IMR-90 (cell line): ENCODE results near the gene NUP93. TPM values are rescaled to one million over a fixed set of nuclear protein-coding genes. Genes with fewer than 3 reads are reported as not detected.

Source experiments
- ATAC-seq: fragments of 200-7000 bp; cut with Tn5 transposase; 2 replicates; pipeline ENCODE4 v1.9.1; 2020; ENCODE audit warnings: low read depth, mild to moderate bottlenecking, moderate library complexity
- BruUV-seq: library from RNA; stranded (reverse); fragments of 400-500 nt; replicated peaks from 2 replicates; lab custom pipeline; 2021; lab: Mats Ljungman, UMichigan
- CTCF ChIA-PET: fragments of 300-600 bp; formaldehyde crosslinking; extraction: SDS; loops from one replicate; lab custom pipeline; 2021; ENCODE audit warnings: antibody characterized with exemption; lab: Yijun Ruan, JAX
- POLR2A ChIA-PET: fragments of 300-600 bp; sonication (Branson Sonifier 250); formaldehyde crosslinking; loops from one replicate; lab custom pipeline; 2022; ENCODE audit warnings: antibody characterized with exemption; ENCODE audit not compliant: unreplicated experiment; lab: Charles Lee
- DNase-seq: peaks from one replicate; pipeline ENCODE4 v3.0.0; 2013
- H2AFZ ChIP-seq: replicated peaks from 2 replicates; pipeline ENCODE3; 2013; ENCODE audit warnings: low read length, mild to moderate bottlenecking; ENCODE audit not compliant: poor library complexity
- H2AK5ac ChIP-seq: 2 replicates; pipeline ENCODE4 v1.6.1; 2013; ENCODE audit warnings: low read depth, low read length, inconsistent platforms
- H2AK9ac ChIP-seq: replicated peaks from 2 replicates; pipeline ENCODE3; 2013; ENCODE audit warnings: mild to moderate bottlenecking, low read depth, low read length, moderate library complexity; ENCODE audit not compliant: poor library complexity
- H2BK120ac ChIP-seq: 2 replicates; pipeline ENCODE4 v1.6.1; 2013; ENCODE audit warnings: low read depth, low read length, inconsistent platforms
- H2BK15ac ChIP-seq: 3 replicates; pipeline ENCODE4 v1.6.1; 2013; ENCODE audit warnings: low read depth, low read length, inconsistent platforms
- H2BK20ac ChIP-seq: 2 replicates; pipeline ENCODE4 v1.6.1; 2013; ENCODE audit warnings: low read depth, mild to moderate bottlenecking, inconsistent platforms, low read length, moderate library complexity
- H2BK5ac ChIP-seq: 2 replicates; pipeline ENCODE4 v1.6.1; 2013; ENCODE audit warnings: mild to moderate bottlenecking, low read depth, low read length, inconsistent platforms; ENCODE audit not compliant: poor library complexity, severe bottlenecking
- H3K14ac ChIP-seq: replicated peaks from 2 replicates; pipeline ENCODE4 v1.6.1; 2013; ENCODE audit warnings: low read depth, low read length, inconsistent platforms
- H3K18ac ChIP-seq: 2 replicates; pipeline ENCODE4 v1.6.1; 2013; ENCODE audit warnings: low read depth, low read length, control low read depth
- H3K23ac ChIP-seq: 2 replicates; pipeline ENCODE4 v1.6.1; 2013; ENCODE audit warnings: low read depth, low read length, inconsistent platforms
- H3K27ac ChIP-seq: 2 replicates; pipeline ENCODE4 v1.5.1; 2013; ENCODE audit warnings: mild to moderate bottlenecking, control low read depth, low read length; ENCODE audit not compliant: insufficient read depth
- H3K27me3 ChIP-seq: 2 replicates; pipeline ENCODE4 v1.6.1; 2013; ENCODE audit warnings: low read length; ENCODE audit not compliant: control insufficient read depth, insufficient read depth
- H3K36me3 ChIP-seq: 2 replicates; pipeline ENCODE4 v1.6.1; 2013; ENCODE audit warnings: low read length, mixed read lengths; ENCODE audit not compliant: control insufficient read depth, insufficient read depth
- H3K4ac ChIP-seq: 2 replicates; pipeline ENCODE4 v1.6.1; 2013; ENCODE audit warnings: low read depth, low read length, inconsistent platforms
- H3K4me1 ChIP-seq: 2 replicates; pipeline ENCODE4 v1.6.1; 2013; ENCODE audit warnings: low read length, mixed read lengths; ENCODE audit not compliant: control insufficient read depth, insufficient read depth
- H3K4me2 ChIP-seq: 2 replicates; pipeline ENCODE4 v1.6.1; 2013; ENCODE audit warnings: low read depth, mild to moderate bottlenecking, control low read depth, low read length, moderate library complexity
- H3K4me3 ChIP-seq: 2 replicates; pipeline ENCODE4 v1.5.1; 2013; ENCODE audit warnings: low read depth, mild to moderate bottlenecking, control low read depth, low read length, moderate library complexity; ENCODE audit not compliant: insufficient read depth
- H3K56ac ChIP-seq: 2 replicates; pipeline ENCODE4 v1.6.1; 2013; ENCODE audit warnings: low read length, inconsistent platforms; ENCODE audit not compliant: insufficient read depth; ENCODE audit errors: extremely low read depth
- H3K79me1 ChIP-seq, 2 experiments: 2 replicates each; pipeline ENCODE4 v1.6.1; 2013; ENCODE audit warnings: low read length in 2 of 2, inconsistent platforms in 1 of 2, low read depth in 1 of 2
- H3K9ac ChIP-seq: 2 replicates; pipeline ENCODE4 v1.6.1; 2013; ENCODE audit warnings: low read depth, low read length, control low read depth
- H3K9me1 ChIP-seq: 2 replicates; pipeline ENCODE4 v1.6.1; 2013; ENCODE audit warnings: low read length, inconsistent platforms; ENCODE audit not compliant: insufficient read depth
- H3K9me3 ChIP-seq: 2 replicates; pipeline ENCODE4 v1.6.1; 2013; ENCODE audit warnings: low read length; ENCODE audit not compliant: control insufficient read depth, insufficient read depth
- H4K20me1 ChIP-seq: 2 replicates; pipeline ENCODE4 v1.6.1; 2013; ENCODE audit warnings: low read length, inconsistent platforms; ENCODE audit not compliant: insufficient read depth
- H4K5ac ChIP-seq: 2 replicates; pipeline ENCODE4 v1.6.1; 2013; ENCODE audit warnings: mild to moderate bottlenecking, low read depth, low read length, control low read depth
- H4K8ac ChIP-seq, 2 experiments: 2 replicates each; pipeline ENCODE4 v1.6.1; 2013; ENCODE audit warnings: low read depth in 2 of 2, low read length in 2 of 2, control low read depth in 1 of 2, inconsistent platforms in 1 of 2
- H4K91ac ChIP-seq: 2 replicates; pipeline ENCODE4 v1.6.1; 2013; ENCODE audit warnings: low read depth, low read length, inconsistent platforms; ENCODE audit not compliant: insufficient read depth
- POLR2A ChIP-seq: IDR thresholded peaks from 2 replicates; pipeline ENCODE4 v1.6.1; 2012; ENCODE audit warnings: mild to moderate bottlenecking, low read depth, low read length
- RAD21 ChIP-seq: IDR thresholded peaks from 2 replicates; pipeline ENCODE4 v1.6.1; 2012; ENCODE audit warnings: low read length, improper control_type of control experiment
- SMC3 ChIP-seq: fragments of 150-350 bp; IDR thresholded peaks from 2 replicates; pipeline ENCODE4 v1.6.1; 2016; ENCODE audit warnings: low read depth, mild to moderate bottlenecking, antibody characterized with exemption, low read length, moderate library complexity
- WGBS, 2 experiments: methylation state at CpG; one replicate each; pipeline versions ENCODE4 v1.1.5 to v1.1.7; 2013; ENCODE audit warnings: missing lambda C conversion rate in 2 of 2; ENCODE audit not compliant: insufficient read length in 1 of 2; ENCODE audit errors: extremely low coverage in 2 of 2; 5-methylcytosine and 5-hydroxymethylcytosine counted together
- dilution Hi-C: fragments of 300-500 bp; cut with HindIII; formaldehyde crosslinking; loops from one replicate; pipeline ENCODE4 v1.14.3; 2018; ENCODE audit warnings: low sequenced_read_pairs; ENCODE audit not compliant: unreplicated experiment
- in situ Hi-C: fragments of 300-500 bp; cut with MboI; formaldehyde crosslinking; loops from 3 replicates; pipeline ENCODE4 v1.14.3; 2019; ENCODE audit warnings: low sequenced_read_pairs, inconsistent platforms, mixed read lengths
- intact Hi-C: fragments of 100-400 bp; cut with micrococcal nuclease; formaldehyde crosslinking; loops from 2 replicates; pipeline ENCODE4 v1.10.0; 2022
- polyA plus RNA-seq, 3 experiments: library from polyadenylated mRNA; depleted of rRNA; stranded (reverse); fragments of >200 nt; gene quantifications; 2 replicates each; pipeline ENCODE4 v1.2.3, GENCODE V29; 2012; ENCODE audit warnings: low replicate concordance in 1 of 3
- total RNA-seq: library from RNA; depleted of rRNA; stranded (reverse); fragments of >200 nt; gene quantifications from 2 replicates; pipeline ENCODE4 v1.2.3, GENCODE V29; 2012
- TF ChIP-seq, protein P1 (sequence below): fragments of 150-350 bp; IDR thresholded peaks from 2 replicates; pipeline ENCODE4 v1.6.1; 2016; ENCODE audit warnings: low read depth, mild to moderate bottlenecking, low read length, moderate library complexity, borderline replicate concordance
- TF ChIP-seq, protein P2 (sequence below): conservative IDR thresholded peaks from 2 replicates; pipeline ENCODE4 v1.5.1; 2012; ENCODE audit warnings: mild to moderate bottlenecking, low read depth, low read length, improper control_type of control experiment
- TF ChIP-seq, protein P3 (sequence below): fragments of 150-350 bp; IDR thresholded peaks from 2 replicates; pipeline ENCODE4 v1.6.1; 2017; ENCODE audit warnings: mild to moderate bottlenecking, antibody characterized with exemption, low read length, low read depth

The NUP93 gene
- total and polyA plus RNA-seq, 2 of the 4 experiments (the other 2 are of a cell fraction) = 54.6 to 72.6 TPM

DNA sequence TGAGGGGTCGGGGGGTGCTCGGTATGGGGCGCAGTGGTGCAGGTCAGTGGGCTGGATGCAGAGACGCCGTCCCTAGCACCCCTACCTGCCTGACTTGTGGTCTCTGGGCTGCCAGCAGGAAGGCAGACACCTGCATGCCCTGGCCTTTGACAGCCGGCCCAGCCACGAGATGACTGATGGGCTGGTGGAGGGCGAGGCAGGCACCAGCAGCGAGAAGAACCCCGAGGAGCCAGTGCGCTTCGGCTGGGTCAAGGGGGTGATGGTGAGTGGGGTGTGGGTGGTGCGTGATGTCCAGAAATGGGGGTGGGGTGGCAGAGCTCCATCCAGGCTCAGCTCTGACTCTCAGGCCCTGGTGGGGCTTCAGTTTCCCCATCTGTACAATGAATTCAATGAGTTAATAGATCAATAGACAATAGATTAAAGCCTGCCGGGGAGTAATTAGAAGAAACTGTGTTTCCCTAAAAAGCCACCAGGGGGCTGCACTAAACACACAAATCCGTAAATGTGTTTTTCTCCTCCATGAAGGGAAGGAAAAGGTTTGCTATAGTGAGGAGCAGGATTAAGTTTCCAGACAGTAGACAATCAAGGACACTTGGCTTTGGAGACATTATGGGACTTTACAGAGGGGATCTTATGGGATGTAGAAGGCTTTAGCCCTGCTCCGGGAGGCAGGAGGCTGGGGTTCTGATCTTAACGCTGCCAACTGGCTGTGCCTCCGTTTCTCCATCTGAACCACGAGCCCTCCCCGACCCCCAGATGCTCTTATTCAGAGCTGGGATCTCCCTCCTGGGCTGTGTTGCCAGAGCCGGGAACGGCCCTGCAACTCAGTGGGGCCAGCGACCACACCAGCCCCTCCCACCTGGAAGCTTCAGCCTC lies 137.3 kb downstream of the NUP93 start:
- Histone ChIP-seq H3K4me2 (no peak overlapping the region), H3K79me1 (no peaks in the 10 kb centered on the region), H3K36me3 (no peaks in the 10 kb centered on the region), H3K18ac (no peak overlapping the region), H2AFZ (peak overlapping the region; percentile 80), H3K4ac (no peak overlapping the region; the same call in 1 of the 2 replicates), H3K27ac (no peak overlapping the region), H3K23ac (no peak overlapping the region), H3K27me3 (no peaks in the 10 kb centered on the region), H2AK5ac (peak overlapping the region; percentile 72; the same call in 1 of the 2 replicates), H4K5ac (peak overlapping the region; percentile 45; the same call in 1 of the 2 replicates), H2BK5ac (no peak overlapping the region), H4K91ac (no peak overlapping the region), H2BK20ac (0 out of 2 replicates have a peak overlapping the region, but pooled peaks have one; percentile 2), H4K20me1 (no peaks in the 10 kb centered on the region), H3K9me1 (no peaks in the 10 kb centered on the region), H3K4me1 (no peaks in the 10 kb centered on the region; the same call in 1 of the 2 replicates), H3K56ac (0 out of 2 replicates have a peak overlapping the region, but pooled peaks have one; percentile 25), H3K14ac (no peak overlapping the region), H2BK15ac (no peak overlapping the region; the same call in 2 of the 3 replicates), H3K9ac (no peak overlapping the region), H3K4me3 (no peak overlapping the region), H2AK9ac (peak overlapping the region; percentile 70), H2BK120ac (no peak overlapping the region), H4K8ac (peak overlapping the region in 1 of 2 experiments; percentile 71; a peak in 1 of 4 replicates), H3K9me3 (no peaks in the 10 kb centered on the region)
- no TSS peak for BruUV-seq
- ATAC-seq = peak; percentile 79
- WGBS, 2 experiments = 49% methylated on average over 3 of the region's 23 CpGs; no CpG with 5 or more reads in 1 of the 2 experiments
- POLR2A ChIA-PET = no interaction called here
- in situ Hi-C loops (loop anchor here (5.0 to 10.0 kb wide), 2 partner anchors 85 to 178 kb away; no protein-coding TSS in a partner anchor), intact Hi-C loops (loop anchor here (1.0 to 5.0 kb wide), 4 partner anchors 65 to 300 kb away; partner anchors contain the start of gene HERPUD1), dilution Hi-C loops (no loop called here)
- peak; percentile 67 for DNase-seq
- CTCF ChIA-PET = interaction anchor here (0.7 to 1.2 kb wide), 2 partner anchors 10 to 14 kb away, joined by 3 to 4 read pairs; no protein-coding TSS in a partner anchor
- TF ChIP-seq, protein P1, sequence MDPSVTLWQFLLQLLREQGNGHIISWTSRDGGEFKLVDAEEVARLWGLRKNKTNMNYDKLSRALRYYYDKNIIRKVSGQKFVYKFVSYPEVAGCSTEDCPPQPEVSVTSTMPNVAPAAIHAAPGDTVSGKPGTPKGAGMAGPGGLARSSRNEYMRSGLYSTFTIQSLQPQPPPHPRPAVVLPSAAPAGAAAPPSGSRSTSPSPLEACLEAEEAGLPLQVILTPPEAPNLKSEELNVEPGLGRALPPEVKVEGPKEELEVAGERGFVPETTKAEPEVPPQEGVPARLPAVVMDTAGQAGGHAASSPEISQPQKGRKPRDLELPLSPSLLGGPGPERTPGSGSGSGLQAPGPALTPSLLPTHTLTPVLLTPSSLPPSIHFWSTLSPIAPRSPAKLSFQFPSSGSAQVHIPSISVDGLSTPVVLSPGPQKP = no peak
- TF ChIP-seq RAD21 (peak; percentile 74), POLR2A (no peak), SMC3 (peak; percentile 88)
- TF ChIP-seq, protein P2, sequence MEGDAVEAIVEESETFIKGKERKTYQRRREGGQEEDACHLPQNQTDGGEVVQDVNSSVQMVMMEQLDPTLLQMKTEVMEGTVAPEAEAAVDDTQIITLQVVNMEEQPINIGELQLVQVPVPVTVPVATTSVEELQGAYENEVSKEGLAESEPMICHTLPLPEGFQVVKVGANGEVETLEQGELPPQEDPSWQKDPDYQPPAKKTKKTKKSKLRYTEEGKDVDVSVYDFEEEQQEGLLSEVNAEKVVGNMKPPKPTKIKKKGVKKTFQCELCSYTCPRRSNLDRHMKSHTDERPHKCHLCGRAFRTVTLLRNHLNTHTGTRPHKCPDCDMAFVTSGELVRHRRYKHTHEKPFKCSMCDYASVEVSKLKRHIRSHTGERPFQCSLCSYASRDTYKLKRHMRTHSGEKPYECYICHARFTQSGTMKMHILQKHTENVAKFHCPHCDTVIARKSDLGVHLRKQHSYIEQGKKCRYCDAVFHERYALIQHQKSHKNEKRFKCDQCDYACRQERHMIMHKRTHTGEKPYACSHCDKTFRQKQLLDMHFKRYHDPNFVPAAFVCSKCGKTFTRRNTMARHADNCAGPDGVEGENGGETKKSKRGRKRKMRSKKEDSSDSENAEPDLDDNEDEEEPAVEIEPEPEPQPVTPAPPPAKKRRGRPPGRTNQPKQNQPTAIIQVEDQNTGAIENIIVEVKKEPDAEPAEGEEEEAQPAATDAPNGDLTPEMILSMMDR = peak; percentile 76
- TF ChIP-seq, protein P3, sequence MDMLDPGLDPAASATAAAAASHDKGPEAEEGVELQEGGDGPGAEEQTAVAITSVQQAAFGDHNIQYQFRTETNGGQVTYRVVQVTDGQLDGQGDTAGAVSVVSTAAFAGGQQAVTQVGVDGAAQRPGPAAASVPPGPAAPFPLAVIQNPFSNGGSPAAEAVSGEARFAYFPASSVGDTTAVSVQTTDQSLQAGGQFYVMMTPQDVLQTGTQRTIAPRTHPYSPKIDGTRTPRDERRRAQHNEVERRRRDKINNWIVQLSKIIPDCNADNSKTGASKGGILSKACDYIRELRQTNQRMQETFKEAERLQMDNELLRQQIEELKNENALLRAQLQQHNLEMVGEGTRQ = no peak
